ENCODE measurements around the gene ODAD4.

The ODAD4 gene

GRCh38 chr17:41930009-41930832, at the start of gene ODAD4:
ODAD4 (plus strand) TSS chr17:41930617; CDS start chr17:41930724, 107 bp downstream.
- DNase-seq (ENCODE audit: low spot score), result peak; percentile 96
- TF ChIP-seq CTCF (IDR thresholded peaks at IDR 0.05; ENCODE audit: borderline replicate concordance, control extremely low read depth, extremely low read depth, insufficient read depth, missing control alignments), result no peak
- in situ Hi-C loops (cut with MboI; ENCODE audit: low sequenced_read_pairs, unreplicated experiment), result no loop called here

- in situ Hi-C loops (cut with MboI; ENCODE audit: low sequenced_read_pairs, unreplicated experiment), result no loop called here
- no peak for TF ChIP-seq CTCF (IDR thresholded peaks at IDR 0.05; ENCODE audit: borderline replicate concordance, control extremely low read depth, extremely low read depth, insufficient read depth, missing control alignments)
- DNase-seq (ENCODE audit: low spot score), result no peak
Measured at GRCh38 chr17:41882756-41883155, 47.7 kb upstream of the ODAD4 start.

GRCh38 chr17:41885733-41886132, 44.7 kb upstream of the ODAD4 start:
- in situ Hi-C loops (cut with MboI; ENCODE audit: low sequenced_read_pairs, unreplicated experiment), result no loop called here
- DNase-seq (ENCODE audit: low spot score), result no peak
- TF ChIP-seq CTCF (IDR thresholded peaks at IDR 0.05; ENCODE audit: borderline replicate concordance, control extremely low read depth, extremely low read depth, insufficient read depth, missing control alignments), result peak; percentile 1

- in situ Hi-C loops (cut with MboI; ENCODE audit: low sequenced_read_pairs, unreplicated experiment), result no loop called here
- no peak for DNase-seq (ENCODE audit: low spot score)
- no peak for TF ChIP-seq CTCF (IDR thresholded peaks at IDR 0.05; ENCODE audit: borderline replicate concordance, control extremely low read depth, extremely low read depth, insufficient read depth, missing control alignments)
Measured at GRCh38 chr17:41888332-41888965, 42.0 kb upstream of the ODAD4 start.

GRCh38 chr17:41891135-41892020, 39.0 kb upstream of the ODAD4 start:
- no peak for TF ChIP-seq CTCF (IDR thresholded peaks at IDR 0.05; ENCODE audit: borderline replicate concordance, control extremely low read depth, extremely low read depth, insufficient read depth, missing control alignments)
- in situ Hi-C loops (cut with MboI; ENCODE audit: low sequenced_read_pairs, unreplicated experiment), result no loop called here
- no peak for DNase-seq (ENCODE audit: low spot score)

GRCh38 chr17:41892021-41892376, 38.4 kb upstream of the ODAD4 start:
- TF ChIP-seq CTCF (IDR thresholded peaks at IDR 0.05; ENCODE audit: borderline replicate concordance, control extremely low read depth, extremely low read depth, insufficient read depth, missing control alignments), result no peak
- in situ Hi-C loops (cut with MboI; ENCODE audit: low sequenced_read_pairs, unreplicated experiment), result no loop called here
- DNase-seq (ENCODE audit: low spot score), result no peak

All from GM13976 (cell line).